Measurements from ENCODE around the gene SLC9A5. TPM values are rescaled to one million over a fixed set of nuclear protein-coding genes. Genes with fewer than 3 reads are reported as not detected.
A peak's percentile ranks its signal among the peaks of the same experiment; 100 is the strongest.

SLC9A5 gene
- total and polyA plus RNA-seq, 9 of the 15 experiments (the other 6 are each of a cell fraction or from before 2014, with no cell fraction given) = 0.06 to 3.1 (median 1.2) TPM

GRCh38 chr16:67235816-67236562, 12.8 kb upstream of the SLC9A5 start (continued):
- TF ChIP-seq AFF4 (CRISPR knock-in tag; IDR thresholded peaks at IDR 0.05) (no peak), ZNF609 (CRISPR knock-in tag; IDR thresholded peaks at IDR 0.05; ENCODE audit: borderline replicate concordance) (no peak), POLR2A (conservative IDR thresholded peaks at IDR 0.05) (peak; percentile 33; the same call in 1 of the 2 replicates), SUPT5H (IDR thresholded peaks at IDR 0.05) (peak; percentile 25; the same call in 1 of the 2 replicates), ETV5 (CRISPR knock-in tag; IDR thresholded peaks at IDR 0.05; ENCODE audit: low read depth) (no peak; the same call in 1 of the 2 replicates), DEAF1 (CRISPR knock-in tag; IDR thresholded peaks at IDR 0.05) (no peak), NR2F6 (CRISPR knock-in tag; IDR thresholded peaks at IDR 0.05) (no peak), CBX2 (IDR thresholded peaks at IDR 0.05; ENCODE audit: insufficient read depth, low read length, poor library complexity, severe bottlenecking) (no peak), ZZZ3 (IDR thresholded peaks at IDR 0.05) (no peak), HDGF (IDR thresholded peaks at IDR 0.05) (peak; percentile 41; the same call in 1 of the 2 replicates), EP300 (IDR thresholded peaks at IDR 0.05; ENCODE audit: low read length) (no peak), HBP1 (CRISPR knock-in tag; IDR thresholded peaks at IDR 0.05) (0 out of 2 replicates have a peak, but pooled peaks have one; percentile 52), ZNF174 (CRISPR knock-in tag; IDR thresholded peaks at IDR 0.05) (no peak), SREBF2 (CRISPR knock-in tag; IDR thresholded peaks at IDR 0.05) (no peak), KLF6 (CRISPR knock-in tag; IDR thresholded peaks at IDR 0.05; ENCODE audit: borderline replicate concordance) (no peak)
- TF ChIP-seq, protein P1, sequence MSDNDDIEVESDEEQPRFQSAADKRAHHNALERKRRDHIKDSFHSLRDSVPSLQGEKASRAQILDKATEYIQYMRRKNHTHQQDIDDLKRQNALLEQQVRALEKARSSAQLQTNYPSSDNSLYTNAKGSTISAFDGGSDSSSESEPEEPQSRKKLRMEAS (CRISPR knock-in tag; IDR thresholded peaks at IDR 0.05) = peak; percentile 52; the same call in 1 of the 2 replicates

Data from K562 (cell line).